Measurements from ENCODE around the gene ZNF280A. TPM values are rescaled to one million over a fixed set of nuclear protein-coding genes. Genes with fewer than 3 reads are reported as not detected.
A peak's percentile ranks its signal among the peaks of the same experiment; 100 is the strongest.

Gene ZNF280A
- total and polyA plus RNA-seq, 9 of the 15 experiments (the other 6 are each of a cell fraction or from before 2014, with no cell fraction given), result 19.0 to 40.8 (median 28.6) TPM

DNA sequence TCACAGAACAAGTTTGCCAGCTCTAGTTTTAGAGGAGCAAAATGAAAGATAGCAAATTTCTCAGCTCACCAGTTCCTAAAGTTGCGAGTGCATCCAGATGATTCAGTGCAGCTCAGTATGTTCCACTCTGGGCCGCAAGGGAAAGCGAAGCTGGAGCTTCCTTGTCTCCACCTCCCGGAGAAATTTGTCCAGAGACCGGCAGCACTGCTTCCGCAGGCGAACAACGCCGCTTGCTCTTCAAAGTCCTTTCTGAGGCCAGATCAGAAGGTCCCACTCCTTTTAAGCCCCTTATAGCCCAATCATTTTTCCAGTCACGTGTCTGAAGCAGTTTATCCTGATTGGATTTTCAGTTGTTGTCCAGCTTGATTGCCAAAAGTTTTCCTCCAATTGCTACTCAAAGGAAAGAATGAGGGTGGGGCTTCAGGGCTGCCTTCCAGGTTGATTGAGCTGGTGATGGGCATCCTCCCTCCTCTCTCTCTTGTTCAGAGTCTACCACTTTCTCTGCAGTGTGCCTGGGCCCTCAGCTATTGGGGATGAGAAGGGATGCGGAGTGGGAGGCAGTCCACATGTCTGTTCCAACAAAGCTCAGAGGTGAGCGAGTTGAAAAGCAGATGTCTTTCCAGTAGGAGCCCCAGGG, at the start of gene ZNF280A (continued):
- TF ChIP-seq LCOR (CRISPR knock-in tag; IDR thresholded peaks at IDR 0.05) (peak; percentile 100), HMGXB4 (CRISPR knock-in tag; IDR thresholded peaks at IDR 0.05) (peak; percentile 95), FOXP4 (CRISPR knock-in tag; IDR thresholded peaks at IDR 0.05; ENCODE audit: borderline replicate concordance) (peak; percentile 81; the same call in 1 of the 2 replicates), ZNF445 (CRISPR knock-in tag; IDR thresholded peaks at IDR 0.05; ENCODE audit: low read depth) (no peak), SP1 (CRISPR knock-in tag; IDR thresholded peaks at IDR 0.05) (peak; percentile 76), TCF15 (CRISPR knock-in tag; IDR thresholded peaks at IDR 0.05) (no peak), ZBTB33 (CRISPR knock-in tag; IDR thresholded peaks at IDR 0.05) (peak; percentile 76; the same call in 1 of the 2 replicates), TEAD4 (IDR thresholded peaks at IDR 0.05; ENCODE audit: low read length) (no peak), TEAD4 (CRISPR knock-in tag; IDR thresholded peaks at IDR 0.05; ENCODE audit: borderline replicate concordance) (no peak), TFAP4 (CRISPR knock-in tag; IDR thresholded peaks at IDR 0.05; ENCODE audit: borderline replicate concordance) (peak; percentile 89)
- TF ChIP-seq, protein P1, sequence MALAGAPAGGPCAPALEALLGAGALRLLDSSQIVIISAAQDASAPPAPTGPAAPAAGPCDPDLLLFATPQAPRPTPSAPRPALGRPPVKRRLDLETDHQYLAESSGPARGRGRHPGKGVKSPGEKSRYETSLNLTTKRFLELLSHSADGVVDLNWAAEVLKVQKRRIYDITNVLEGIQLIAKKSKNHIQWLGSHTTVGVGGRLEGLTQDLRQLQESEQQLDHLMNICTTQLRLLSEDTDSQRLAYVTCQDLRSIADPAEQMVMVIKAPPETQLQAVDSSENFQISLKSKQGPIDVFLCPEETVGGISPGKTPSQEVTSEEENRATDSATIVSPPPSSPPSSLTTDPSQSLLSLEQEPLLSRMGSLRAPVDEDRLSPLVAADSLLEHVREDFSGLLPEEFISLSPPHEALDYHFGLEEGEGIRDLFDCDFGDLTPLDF (CRISPR knock-in tag; IDR thresholded peaks at IDR 0.05), result peak; percentile 67; the same call in 1 of the 2 replicates
- TF ChIP-seq, protein P2, sequence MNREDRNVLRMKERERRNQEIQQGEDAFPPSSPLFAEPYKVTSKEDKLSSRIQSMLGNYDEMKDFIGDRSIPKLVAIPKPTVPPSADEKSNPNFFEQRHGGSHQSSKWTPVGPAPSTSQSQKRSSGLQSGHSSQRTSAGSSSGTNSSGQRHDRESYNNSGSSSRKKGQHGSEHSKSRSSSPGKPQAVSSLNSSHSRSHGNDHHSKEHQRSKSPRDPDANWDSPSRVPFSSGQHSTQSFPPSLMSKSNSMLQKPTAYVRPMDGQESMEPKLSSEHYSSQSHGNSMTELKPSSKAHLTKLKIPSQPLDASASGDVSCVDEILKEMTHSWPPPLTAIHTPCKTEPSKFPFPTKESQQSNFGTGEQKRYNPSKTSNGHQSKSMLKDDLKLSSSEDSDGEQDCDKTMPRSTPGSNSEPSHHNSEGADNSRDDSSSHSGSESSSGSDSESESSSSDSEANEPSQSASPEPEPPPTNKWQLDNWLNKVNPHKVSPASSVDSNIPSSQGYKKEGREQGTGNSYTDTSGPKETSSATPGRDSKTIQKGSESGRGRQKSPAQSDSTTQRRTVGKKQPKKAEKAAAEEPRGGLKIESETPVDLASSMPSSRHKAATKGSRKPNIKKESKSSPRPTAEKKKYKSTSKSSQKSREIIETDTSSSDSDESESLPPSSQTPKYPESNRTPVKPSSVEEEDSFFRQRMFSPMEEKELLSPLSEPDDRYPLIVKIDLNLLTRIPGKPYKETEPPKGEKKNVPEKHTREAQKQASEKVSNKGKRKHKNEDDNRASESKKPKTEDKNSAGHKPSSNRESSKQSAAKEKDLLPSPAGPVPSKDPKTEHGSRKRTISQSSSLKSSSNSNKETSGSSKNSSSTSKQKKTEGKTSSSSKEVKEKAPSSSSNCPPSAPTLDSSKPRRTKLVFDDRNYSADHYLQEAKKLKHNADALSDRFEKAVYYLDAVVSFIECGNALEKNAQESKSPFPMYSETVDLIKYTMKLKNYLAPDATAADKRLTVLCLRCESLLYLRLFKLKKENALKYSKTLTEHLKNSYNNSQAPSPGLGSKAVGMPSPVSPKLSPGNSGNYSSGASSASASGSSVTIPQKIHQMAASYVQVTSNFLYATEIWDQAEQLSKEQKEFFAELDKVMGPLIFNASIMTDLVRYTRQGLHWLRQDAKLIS (CRISPR knock-in tag; IDR thresholded peaks at IDR 0.05), result peak; percentile 90

All from K562 (cell line).